Neural cell (in vitro differentiated cells): Measurements from ENCODE around the gene ALAS1. TPM values are rescaled to one million over a fixed set of nuclear protein-coding genes. Genes with fewer than 3 reads are reported as not detected.

Source experiments
- H2AFZ ChIP-seq: fragments of 200-600, 300-800 bp; sonication (generic), shearing (Covaris generic); 2 replicates; pipeline ENCODE4 v1.6.0; 2014; ENCODE audit warnings: low read depth, mild to moderate bottlenecking, antibody characterized with exemption, low read length, moderate library complexity
- H3F3A ChIP-seq: fragments of 200-600 bp; shearing (Covaris generic); 2 replicates; pipeline ENCODE4 v1.6.1; 2016; ENCODE audit warnings: mild to moderate bottlenecking, moderate library complexity, mixed read lengths, antibody characterized with exemption, low read length; ENCODE audit not compliant: insufficient read depth, poor library complexity, severe bottlenecking
- H3K27ac ChIP-seq: fragments of 200-600, 300-800 bp; sonication (generic), shearing (Covaris generic); 2 replicates; pipeline ENCODE4 v1.5.1; 2014; ENCODE audit warnings: mild to moderate bottlenecking, low read length, moderate library complexity
- H3K27me3 ChIP-seq: fragments of 300-800, 200-600 bp; sonication (generic), shearing (Covaris generic); 2 replicates; pipeline ENCODE4 v1.6.0; 2014; ENCODE audit warnings: mild to moderate bottlenecking, low read depth, low read length, moderate library complexity; ENCODE audit not compliant: insufficient read depth
- H3K36me3 ChIP-seq: fragments of 300-800, 200-600 bp; sonication (generic), shearing (Covaris generic); 2 replicates; pipeline ENCODE4 v1.5.1; 2014; ENCODE audit warnings: mild to moderate bottlenecking, antibody characterized with exemption, low read length, moderate library complexity; ENCODE audit not compliant: insufficient read depth
- H3K4me2 ChIP-seq: fragments of 300-800, 200-600 bp; sonication (generic), shearing (Covaris generic); 2 replicates; pipeline ENCODE4 v1.6.0; 2014; ENCODE audit warnings: mild to moderate bottlenecking, low read length
- H3K4me3 ChIP-seq: fragments of 300-800, 200-600 bp; sonication (generic), shearing (Covaris generic); 2 replicates; pipeline ENCODE4 v1.5.1; 2014; ENCODE audit warnings: mild to moderate bottlenecking, low read length, moderate library complexity
- H3K79me2 ChIP-seq: fragments of 200-600 bp; shearing (Covaris generic); replicated peaks from 2 replicates; pipeline ENCODE4 v1.6.0; 2014; ENCODE audit warnings: mild to moderate bottlenecking, low read length, moderate library complexity; ENCODE audit not compliant: insufficient read depth
- H3K9ac ChIP-seq: fragments of 300-800, 200-600 bp; sonication (generic), shearing (Covaris generic); 2 replicates; pipeline ENCODE4 v1.6.1; 2016; ENCODE audit warnings: mild to moderate bottlenecking, low read length, mixed read lengths
- H3K9me2 ChIP-seq: fragments of 200-600 bp; shearing (Covaris generic); 2 replicates; pipeline ENCODE4 v1.6.1; 2016; ENCODE audit warnings: mild to moderate bottlenecking, low read length, mixed read lengths; ENCODE audit not compliant: insufficient read depth
- H3K9me3 ChIP-seq: fragments of 200-600, 300-800 bp; sonication (generic), shearing (Covaris generic); 2 replicates; pipeline ENCODE4 v1.6.1; 2016; ENCODE audit warnings: mild to moderate bottlenecking, mixed run types, low read length, moderate library complexity, mixed read lengths
- H4K20me1 ChIP-seq: fragments of 200-600 bp; shearing (Covaris generic); 2 replicates; pipeline ENCODE4 v1.6.1; 2016; ENCODE audit warnings: mild to moderate bottlenecking, mixed run types; ENCODE audit not compliant: insufficient read depth
- CTCF ChIP-seq: fragments of 450-650 bp; IDR thresholded peaks from 2 replicates; pipeline ENCODE4 v1.5.1; 2014; ENCODE audit warnings: antibody characterized with exemption, mild to moderate bottlenecking, moderate library complexity; ENCODE audit not compliant: poor library complexity, severe bottlenecking
- EP300 ChIP-seq: fragments of 450-650 bp; conservative IDR thresholded peaks from 2 replicates; pipeline ENCODE4 v1.6.1; 2014; ENCODE audit warnings: antibody characterized with exemption, mild to moderate bottlenecking, moderate library complexity; ENCODE audit not compliant: poor library complexity, severe bottlenecking
- EZH2 ChIP-seq: fragments of 200-600, 300-800 bp; shearing (Covaris generic), sonication (generic); IDR thresholded peaks from 2 replicates; pipeline ENCODE4 v1.6.1; 2014; ENCODE audit warnings: antibody characterized with exemption, low read length, borderline replicate concordance, mild to moderate bottlenecking; ENCODE audit not compliant: insufficient read depth, poor library complexity, severe bottlenecking
- MXI1 ChIP-seq: fragments of 450-650 bp; conservative IDR thresholded peaks from 2 replicates; pipeline ENCODE4 v1.6.1; 2014; ENCODE audit warnings: antibody characterized with exemption, mild to moderate bottlenecking; ENCODE audit not compliant: poor library complexity, severe bottlenecking
- POLR2AphosphoS5 ChIP-seq: IDR thresholded peaks from 2 replicates; pipeline ENCODE4 v1.6.1; 2012
- RAD21 ChIP-seq: fragments of 450-650 bp; conservative IDR thresholded peaks from 2 replicates; pipeline ENCODE4 v1.6.1; 2014; ENCODE audit warnings: antibody characterized with exemption, mild to moderate bottlenecking, moderate library complexity
- REST ChIP-seq: IDR thresholded peaks from 2 replicates; pipeline ENCODE4 v1.6.1; 2012; ENCODE audit warnings: borderline replicate concordance
- SMC3 ChIP-seq: fragments of 450-650 bp; conservative IDR thresholded peaks from 2 replicates; pipeline ENCODE4 v1.6.1; 2014; ENCODE audit warnings: antibody characterized with exemption, mild to moderate bottlenecking, moderate library complexity; ENCODE audit not compliant: poor library complexity
- TAF1 ChIP-seq: IDR thresholded peaks from 2 replicates; pipeline ENCODE4 v1.6.1; 2012; ENCODE audit warnings: low read depth
- polyA plus RNA-seq: library from polyadenylated mRNA; depleted of rRNA; stranded (reverse); fragments of >200 nt; gene quantifications from 2 replicates; pipeline ENCODE4 v1.2.3, GENCODE V29; 2014

ALAS1 gene
- polyA plus RNA-seq, 1 donor from 2014 or later: 66.0 TPM

- H3K36me3 ChIP-seq: peaks cover 5% of the 10 kb centered on the region
- no peak within 1 kb of the TSS for H3K4me2 ChIP-seq
- TF ChIP-seq RAD21: no peak
- no peak for TF ChIP-seq EZH2
- TF ChIP-seq TAF1: no peak
- TF ChIP-seq CTCF: no peak
- TF ChIP-seq SMC3: no peak
- TF ChIP-seq MXI1: no peak
- TF ChIP-seq REST: no peak
- TF ChIP-seq POLR2AphosphoS5: no peak
- TF ChIP-seq EP300: no peak
- H3K9ac ChIP-seq: no peak within 1 kb of the TSS
- no peaks in the 10 kb centered on the region for H4K20me1 ChIP-seq
- H3K79me2 ChIP-seq: no peaks in the 10 kb centered on the region
- no peak within 1 kb of the TSS for H2AFZ ChIP-seq
- no peaks in the 10 kb centered on the region for H3K27me3 ChIP-seq
- H3K9me3 ChIP-seq: no peaks in the 10 kb centered on the region
- no peaks in the 10 kb centered on the region for H3F3A ChIP-seq
- no peak within 1 kb of the TSS for H3K4me3 ChIP-seq
- no peaks in the 10 kb centered on the region for H3K9me2 ChIP-seq
- H3K27ac ChIP-seq: no peak within 1 kb of the TSS
Observed at GRCh38 chr3:52225452-52226228, 27.7 kb downstream of the ALAS1 start, which contains the start of gene TLR9. TSS of gene TLR9 (minus strand) at chr3:52225645. CDS start at chr3:52225529, 116 bp downstream.

- Histone ChIP-seq H3K9ac (no peak overlapping the region), H3F3A (no peaks in the 10 kb centered on the region), H4K20me1 (no peaks in the 10 kb centered on the region), H3K27ac (no peak overlapping the region), H3K27me3 (no peaks in the 10 kb centered on the region), H3K9me3 (no peaks in the 10 kb centered on the region), H3K79me2 (no peaks in the 10 kb centered on the region), H3K9me2 (no peaks in the 10 kb centered on the region), H2AFZ (no peak overlapping the region), H3K36me3 (peaks cover 8% of the 10 kb centered on the region), H3K4me3 (no peak overlapping the region), H3K4me2 (no peak overlapping the region)
- no peak for TF ChIP-seq RAD21
- TF ChIP-seq EZH2: no peak
- TF ChIP-seq CTCF: no peak
- TF ChIP-seq EP300: no peak
- no peak for TF ChIP-seq SMC3
- TF ChIP-seq REST: no peak
- TF ChIP-seq MXI1: no peak
- no peak for TF ChIP-seq TAF1
- TF ChIP-seq POLR2AphosphoS5: no peak
Observed at GRCh38 chr3:52226229-52226817, 28.4 kb downstream of the ALAS1 start.
